ENCODE results near the gene TAS2R43.
"Not testable (repeated sequence)": the region's sequence is repeated elsewhere in the genome, so short reads cannot be mapped to it uniquely, and the experiment has no call there.

Gene TAS2R43

GRCh38 chr12:11092128-11092527 is at the start of gene TAS2R43:
TSS of gene TAS2R43 (minus strand) at chr12:11092313. CDS start at chr12:11092229, 84 bp downstream.
- FAIRE-seq (no peak), DNase-seq (ENCODE audit: extremely low spot score, insufficient read length, low read depth) (no peak)

- DNase-seq (ENCODE audit: extremely low spot score, insufficient read length, low read depth) (no peak), FAIRE-seq (no peak)
Measured at GRCh38 chr12:11136075-11136474, 44.0 kb upstream of the TAS2R43 start.

GRCh38 chr12:11134305-11134704 is 42.2 kb upstream of the TAS2R43 start, which contains the start of gene TAS2R30:
TSS of gene TAS2R30 (minus strand) at chr12:11134644. CDS start at chr12:11134244, 400 bp downstream.
- no peak for DNase-seq (ENCODE audit: extremely low spot score, insufficient read length, low read depth)

GRCh38 chr12:11133816-11134215 is 41.7 kb upstream of the TAS2R43 start:
- no peak for FAIRE-seq
- DNase-seq (ENCODE audit: extremely low spot score, insufficient read length, low read depth) = no peak

More at GRCh38 chr12:11134305-11134704, 42.2 kb upstream of the TAS2R43 start, which contains the start of gene TAS2R30:
- FAIRE-seq = no peak

GRCh38 chr12:11133162-11133561 is 41.0 kb upstream of the TAS2R43 start:
- DNase-seq (ENCODE audit: extremely low spot score, insufficient read length, low read depth) = no peak
- FAIRE-seq = no peak

- FAIRE-seq = no peak
- DNase-seq (ENCODE audit: extremely low spot score, insufficient read length, low read depth) = no peak
Measured at GRCh38 chr12:11130999-11131398, 38.9 kb upstream of the TAS2R43 start.

GRCh38 chr12:11130382-11130781 is 38.3 kb upstream of the TAS2R43 start:
- FAIRE-seq (no peak), DNase-seq (ENCODE audit: extremely low spot score, insufficient read length, low read depth) (no peak)

GRCh38 chr12:11114130-11114529 is 22.0 kb upstream of the TAS2R43 start:
- not testable (repeated sequence) for FAIRE-seq; DNase-seq (ENCODE audit: extremely low spot score, insufficient read length, low read depth)

- DNase-seq (ENCODE audit: extremely low spot score, insufficient read length, low read depth) = not testable (repeated sequence)
- peak; percentile 75 for FAIRE-seq
Measured at GRCh38 chr12:11111213-11111612, 19.1 kb upstream of the TAS2R43 start.

GRCh38 chr12:11108862-11109261 is 16.7 kb upstream of the TAS2R43 start:
- DNase-seq (ENCODE audit: extremely low spot score, insufficient read length, low read depth) (no peak), FAIRE-seq (no peak)

GRCh38 chr12:11107719-11108118 is 15.6 kb upstream of the TAS2R43 start:
- DNase-seq (ENCODE audit: extremely low spot score, insufficient read length, low read depth) = no peak
- no peak for FAIRE-seq

- FAIRE-seq = no peak
- DNase-seq (ENCODE audit: extremely low spot score, insufficient read length, low read depth) = no peak
Measured at GRCh38 chr12:11106288-11106687, 14.2 kb upstream of the TAS2R43 start.

GRCh38 chr12:11105546-11105945 is 13.4 kb upstream of the TAS2R43 start:
- no peak for DNase-seq (ENCODE audit: extremely low spot score, insufficient read length, low read depth)
- FAIRE-seq = peak; percentile 52

- DNase-seq (ENCODE audit: extremely low spot score, insufficient read length, low read depth) = not testable (repeated sequence)
- FAIRE-seq = peak; percentile 84
Measured at GRCh38 chr12:11094910-11095309, 2.8 kb upstream of the TAS2R43 start.

- DNase-seq (ENCODE audit: extremely low spot score, insufficient read length, low read depth) = no peak
- no peak for FAIRE-seq
Measured at GRCh38 chr12:11089246-11089645, 2.9 kb downstream of the TAS2R43 start.

- FAIRE-seq (peak; percentile 80), DNase-seq (ENCODE audit: extremely low spot score, insufficient read length, low read depth) (no peak)
Measured at GRCh38 chr12:11085419-11085818, 6.7 kb downstream of the TAS2R43 start.

GRCh38 chr12:11081987-11082386 is 10.1 kb downstream of the TAS2R43 start:
- no peak for FAIRE-seq
- no peak for DNase-seq (ENCODE audit: extremely low spot score, insufficient read length, low read depth)

- no peak for DNase-seq (ENCODE audit: extremely low spot score, insufficient read length, low read depth)
- FAIRE-seq = no peak
Measured at GRCh38 chr12:11078246-11078645, 13.9 kb downstream of the TAS2R43 start.

GRCh38 chr12:11075642-11076041 is 16.5 kb downstream of the TAS2R43 start:
- no peak for DNase-seq (ENCODE audit: extremely low spot score, insufficient read length, low read depth)
- peak; percentile 80 for FAIRE-seq

- no peak for FAIRE-seq
Measured at GRCh38 chr12:11071414-11071813, 20.7 kb downstream of the TAS2R43 start.

GRCh38 chr12:11070999-11071398 is 21.1 kb downstream of the TAS2R43 start:
- FAIRE-seq = no peak
- DNase-seq (ENCODE audit: extremely low spot score, insufficient read length, low read depth) = no peak

More at GRCh38 chr12:11071414-11071813, 20.7 kb downstream of the TAS2R43 start:
- DNase-seq (ENCODE audit: extremely low spot score, insufficient read length, low read depth) = no peak

- FAIRE-seq (no peak), DNase-seq (ENCODE audit: extremely low spot score, insufficient read length, low read depth) (no peak)
Measured at GRCh38 chr12:11069854-11070365, 22.2 kb downstream of the TAS2R43 start.

Data from GM18507 (cell line).